ACHN (cell line): Measurements from ENCODE around the gene ZNF346.

Experiments used
- DNase-seq: peaks from one replicate; pipeline ENCODE4 v3.0.0-alpha.2; 2015
- in situ Hi-C: cut with HindIII; loops from 2 replicates; pipeline ENCODE4 v1.10.0; 2017; ENCODE audit warnings: low sequenced_read_pairs, low pct_ligation_motif_present, low pct_unique_long_range_greater_than_20kb

The ZNF346 gene

GRCh38 chr5:177089127-177089526, 66.6 kb downstream of the ZNF346 start:
- in situ Hi-C loops: no loop called here
- no peak for DNase-seq

- in situ Hi-C loops: no loop called here
- no peak for DNase-seq
Measured at GRCh38 chr5:177089825-177090641, 67.5 kb downstream of the ZNF346 start.

- in situ Hi-C loops: no loop called here
- no peak for DNase-seq
Measured at GRCh38 chr5:177090813-177091212, 68.3 kb downstream of the ZNF346 start.

GRCh38 chr5:177091232-177091631, 68.7 kb downstream of the ZNF346 start:
- no peak for DNase-seq
- in situ Hi-C loops: no loop called here

GRCh38 chr5:177092178-177093081, 69.9 kb downstream of the ZNF346 start:
- in situ Hi-C loops: no loop called here
- DNase-seq: no peak

GRCh38 chr5:177093082-177093712, 70.7 kb downstream of the ZNF346 start:
- in situ Hi-C loops: no loop called here
- DNase-seq: no peak

GRCh38 chr5:177093803-177094202, 71.3 kb downstream of the ZNF346 start:
- DNase-seq: no peak
- in situ Hi-C loops: no loop called here

GRCh38 chr5:177094224-177095087, 72.0 kb downstream of the ZNF346 start:
- in situ Hi-C loops: no loop called here
- no peak for DNase-seq

GRCh38 chr5:177095088-177095669, 72.7 kb downstream of the ZNF346 start:
- DNase-seq: no peak
- in situ Hi-C loops: no loop called here

GRCh38 chr5:177096162-177097015, 73.9 kb downstream of the ZNF346 start:
- no peak for DNase-seq
- in situ Hi-C loops: no loop called here

GRCh38 chr5:177097016-177097985, 74.8 kb downstream of the ZNF346 start:
- in situ Hi-C loops: no loop called here
- no peak for DNase-seq

- in situ Hi-C loops: no loop called here
- no peak for DNase-seq
Measured at GRCh38 chr5:177098120-177098469, 75.6 kb downstream of the ZNF346 start.

GRCh38 chr5:177098470-177099141, 76.1 kb downstream of the ZNF346 start:
- in situ Hi-C loops: no loop called here
- DNase-seq: no peak

- DNase-seq: no peak
- in situ Hi-C loops: no loop called here
Measured at GRCh38 chr5:177099422-177100093, 77.1 kb downstream of the ZNF346 start.

GRCh38 chr5:177100714-177101121, 78.2 kb downstream of the ZNF346 start:
- DNase-seq: no peak
- in situ Hi-C loops: no loop called here
